Hindlimb muscle (tissue), 1 donor: ENCODE results near the gene CACNA1C. TPM values are rescaled to one million over a fixed set of nuclear protein-coding genes. Genes with fewer than 3 reads are reported as not detected.

Experiments used
- DNase-seq: peaks from one replicate; pipeline ENCODE4 v3.0.0-alpha.2; 2013
- polyA plus RNA-seq: library from polyadenylated mRNA; unstranded; fragments of 120-200 nt; gene quantifications from one replicate; pipeline ENCODE4 v1.2.1, GENCODE V29; 2013; ENCODE audit not compliant: insufficient read length

The CACNA1C gene
- polyA plus RNA-seq, 1 donor = 3.4 TPM

GRCh38 chr12:2396448-2396871 lies 343.7 kb downstream of the CACNA1C start:
- DNase-seq = no peak

- no peak for DNase-seq
These were observed 344.7 kb downstream of the CACNA1C start for GRCh38 chr12:2397356-2398045.

- no peak for DNase-seq
These were observed 348.3 kb downstream of the CACNA1C start for GRCh38 chr12:2401040-2401439.

- DNase-seq = no peak
These were observed 349.3 kb downstream of the CACNA1C start for GRCh38 chr12:2402073-2402579.

GRCh38 chr12:2403221-2403976 lies 350.6 kb downstream of the CACNA1C start:
- DNase-seq = no peak

- DNase-seq = no peak
These were observed 352.3 kb downstream of the CACNA1C start for GRCh38 chr12:2405039-2405438.

GRCh38 chr12:2406903-2407302 lies 354.1 kb downstream of the CACNA1C start:
- DNase-seq = no peak

- DNase-seq = no peak
These were observed 355.5 kb downstream of the CACNA1C start for GRCh38 chr12:2408262-2408661.

- DNase-seq = no peak
These were observed 357.0 kb downstream of the CACNA1C start for GRCh38 chr12:2409656-2410265.

GRCh38 chr12:2410496-2410895 lies 357.7 kb downstream of the CACNA1C start:
- peak; percentile 55 for DNase-seq

GRCh38 chr12:2411011-2411410 lies 358.2 kb downstream of the CACNA1C start:
- no peak for DNase-seq

- DNase-seq = no peak
These were observed 359.0 kb downstream of the CACNA1C start for GRCh38 chr12:2411616-2412304.

GRCh38 chr12:2412305-2412643 lies 359.5 kb downstream of the CACNA1C start:
- no peak for DNase-seq

GRCh38 chr12:2413301-2413700 lies 360.5 kb downstream of the CACNA1C start:
- DNase-seq = no peak

GRCh38 chr12:2413999-2414792 lies 361.4 kb downstream of the CACNA1C start:
- no peak for DNase-seq

- DNase-seq = no peak
These were observed 362.2 kb downstream of the CACNA1C start for GRCh38 chr12:2414810-2415567.

- DNase-seq = no peak
These were observed 362.8 kb downstream of the CACNA1C start for GRCh38 chr12:2415568-2415944.

- DNase-seq = no peak
These were observed 363.4 kb downstream of the CACNA1C start for GRCh38 chr12:2416158-2416557.

- DNase-seq = no peak
These were observed 364.8 kb downstream of the CACNA1C start for GRCh38 chr12:2417481-2418160.

GRCh38 chr12:2418579-2418978 lies 365.8 kb downstream of the CACNA1C start:
- no peak for DNase-seq

GRCh38 chr12:2422591-2422990 lies 369.8 kb downstream of the CACNA1C start:
- DNase-seq = no peak
